HEK293 (cell line): ENCODE data around the gene LARP1.
A peak's percentile ranks its signal among the peaks of the same experiment; 100 is the strongest.

Experiments used
- BCL11A ChIP-seq: fragments of 450-650 bp; formaldehyde crosslinking; IDR thresholded peaks from 2 replicates; pipeline ENCODE4 v1.5.1; 2016; ENCODE audit warnings: low read depth, missing biosample characterization, missing genetic modification characterization
- FEZF1 ChIP-seq: fragments of 450-650 bp; formaldehyde crosslinking; IDR thresholded peaks from 2 replicates; pipeline ENCODE4 v1.5.1; 2016; ENCODE audit warnings: missing biosample characterization, missing genetic modification characterization
- GLI2 ChIP-seq: fragments of 450-650 bp; formaldehyde crosslinking; IDR thresholded peaks from 2 replicates; pipeline ENCODE4; 2017; ENCODE audit warnings: missing biosample characterization, missing genetic modification characterization, low read depth, borderline replicate concordance
- GLI4 ChIP-seq: fragments of 450-650 bp; formaldehyde crosslinking; IDR thresholded peaks from 2 replicates; pipeline ENCODE4 v1.5.1; 2016; ENCODE audit warnings: missing biosample characterization, missing genetic modification characterization
- GLIS2 ChIP-seq: fragments of 450-650 bp; formaldehyde crosslinking; IDR thresholded peaks from 2 replicates; pipeline ENCODE4 v1.5.1; 2016; ENCODE audit warnings: missing biosample characterization, missing genetic modification characterization
- KLF10 ChIP-seq: fragments of 450-650 bp; IDR thresholded peaks from 2 replicates; pipeline ENCODE4 v1.5.1; 2018; ENCODE audit warnings: missing biosample characterization, mild to moderate bottlenecking, missing genetic modification characterization
- OSR2 ChIP-seq: fragments of 450-650 bp; formaldehyde crosslinking; IDR thresholded peaks from 2 replicates; pipeline ENCODE4 v1.5.1; 2016; ENCODE audit warnings: missing biosample characterization, missing genetic modification characterization
- YY2 ChIP-seq: fragments of 450-650 bp; formaldehyde crosslinking; IDR thresholded peaks from 2 replicates; pipeline ENCODE4 v1.5.1; 2016; ENCODE audit warnings: missing biosample characterization, missing genetic modification characterization
- ZBTB21 ChIP-seq: fragments of 450-650 bp; formaldehyde crosslinking; IDR thresholded peaks from 2 replicates; pipeline ENCODE4 v1.5.1; 2017; ENCODE audit warnings: missing biosample characterization, missing genetic modification characterization
- ZBTB8A ChIP-seq: fragments of 450-650 bp; formaldehyde crosslinking; IDR thresholded peaks from 2 replicates; pipeline ENCODE4 v1.5.1; 2016; ENCODE audit warnings: missing biosample characterization, missing genetic modification characterization
- ZFP41 ChIP-seq: fragments of 450-650 bp; formaldehyde crosslinking; IDR thresholded peaks from 2 replicates; pipeline ENCODE4 v1.5.1; 2016; ENCODE audit warnings: missing biosample characterization, missing genetic modification characterization, borderline replicate concordance
- ZFP69B ChIP-seq: fragments of 450-650 bp; formaldehyde crosslinking; IDR thresholded peaks from 2 replicates; pipeline ENCODE4 v1.5.1; 2016; ENCODE audit warnings: missing biosample characterization, missing genetic modification characterization
- ZIC2 ChIP-seq: fragments of 450-650 bp; formaldehyde crosslinking; IDR thresholded peaks from 2 replicates; pipeline ENCODE4 v1.5.1; 2016; ENCODE audit warnings: missing biosample characterization, missing genetic modification characterization
- ZNF112 ChIP-seq: fragments of 450-650 bp; formaldehyde crosslinking; IDR thresholded peaks from 2 replicates; pipeline ENCODE4 v1.5.0; 2017; ENCODE audit warnings: missing biosample characterization, missing genetic modification characterization
- ZNF174 ChIP-seq: fragments of 450-650 bp; formaldehyde crosslinking; IDR thresholded peaks from 2 replicates; pipeline ENCODE4 v1.5.0; 2017; ENCODE audit warnings: missing biosample characterization, mild to moderate bottlenecking, missing genetic modification characterization
- ZNF2 ChIP-seq: fragments of 450-650 bp; formaldehyde crosslinking; IDR thresholded peaks from 2 replicates; pipeline ENCODE4 v1.5.1; 2016; ENCODE audit warnings: missing biosample characterization, missing genetic modification characterization
- ZNF223 ChIP-seq: fragments of 450-650 bp; formaldehyde crosslinking; IDR thresholded peaks from 2 replicates; pipeline ENCODE4 v1.5.1; 2016; ENCODE audit warnings: missing biosample characterization, missing genetic modification characterization
- ZNF274 ChIP-seq, 2 experiments: fragments of 200-500 bp in 1 of 2; fragments of 450-650 bp in 1 of 2; sonication (Bioruptor generic) in 1 of 2; formaldehyde crosslinking in 1 of 2; IDR thresholded peaks; 2 replicates each; pipeline versions ENCODE4 v1.5.1 to v1.6.1; 2014 to 2016; ENCODE audit warnings: borderline replicate concordance in 1 of 2, inconsistent platforms in 1 of 2, low read length in 1 of 2, missing biosample characterization in 1 of 2, missing genetic modification characterization in 1 of 2
- ZNF292 ChIP-seq: fragments of 450-650 bp; formaldehyde crosslinking; IDR thresholded peaks from 2 replicates; pipeline ENCODE4 v1.5.1; 2016; ENCODE audit warnings: low read depth, missing biosample characterization, missing genetic modification characterization, borderline replicate concordance
- ZNF335 ChIP-seq: fragments of 450-650 bp; formaldehyde crosslinking; conservative IDR thresholded peaks from 2 replicates; pipeline ENCODE4 v1.5.1; 2016; ENCODE audit warnings: missing biosample characterization, missing genetic modification characterization
- ZNF366 ChIP-seq: fragments of 450-650 bp; formaldehyde crosslinking; conservative IDR thresholded peaks from 2 replicates; pipeline ENCODE4 v1.5.1; 2016; ENCODE audit warnings: missing biosample characterization, missing genetic modification characterization
- ZNF37A ChIP-seq: fragments of 450-650 bp; IDR thresholded peaks from 2 replicates; pipeline ENCODE4 v1.5.1; 2018; ENCODE audit warnings: missing biosample characterization, missing genetic modification characterization
- ZNF391 ChIP-seq: fragments of 450-650 bp; formaldehyde crosslinking; IDR thresholded peaks from 2 replicates; pipeline ENCODE4 v1.5.1; 2016; ENCODE audit warnings: low read depth, missing biosample characterization, missing genetic modification characterization, borderline replicate concordance
- ZNF404 ChIP-seq: fragments of 450-650 bp; formaldehyde crosslinking; IDR thresholded peaks from 2 replicates; pipeline ENCODE4 v1.5.1; 2017; ENCODE audit warnings: missing biosample characterization, missing genetic modification characterization
- ZNF544 ChIP-seq: fragments of 450-650 bp; formaldehyde crosslinking; IDR thresholded peaks from 2 replicates; pipeline ENCODE4 v1.5.0; 2017; ENCODE audit warnings: missing biosample characterization, missing genetic modification characterization
- ZNF561 ChIP-seq: fragments of 450-650 bp; IDR thresholded peaks from 2 replicates; pipeline ENCODE4 v1.5.1; 2018; ENCODE audit warnings: missing biosample characterization, missing genetic modification characterization, borderline replicate concordance
- ZNF596 ChIP-seq: fragments of 450-650 bp; IDR thresholded peaks from 2 replicates; pipeline ENCODE4 v1.5.0; 2018; ENCODE audit warnings: missing biosample characterization, mild to moderate bottlenecking, missing genetic modification characterization, moderate library complexity
- ZNF621 ChIP-seq: fragments of 450-650 bp; formaldehyde crosslinking; IDR thresholded peaks from 2 replicates; pipeline ENCODE4 v1.5.1; 2017; ENCODE audit warnings: missing biosample characterization, missing genetic modification characterization
- ZNF623 ChIP-seq: fragments of 450-650 bp; formaldehyde crosslinking; IDR thresholded peaks from 2 replicates; pipeline ENCODE4 v1.5.1; 2016; ENCODE audit warnings: missing biosample characterization, missing genetic modification characterization
- ZNF660 ChIP-seq: fragments of 450-650 bp; IDR thresholded peaks from 2 replicates; pipeline ENCODE4 v1.5.1; 2018; ENCODE audit warnings: missing biosample characterization, mild to moderate bottlenecking, missing genetic modification characterization
- ZNF664 ChIP-seq: fragments of 450-650 bp; formaldehyde crosslinking; IDR thresholded peaks from 2 replicates; pipeline ENCODE4 v1.5.1; 2016; ENCODE audit warnings: missing biosample characterization, missing genetic modification characterization
- ZNF677 ChIP-seq: fragments of 450-650 bp; IDR thresholded peaks from 2 replicates; pipeline ENCODE4 v1.5.0; 2018; ENCODE audit warnings: missing biosample characterization, mild to moderate bottlenecking, missing genetic modification characterization, moderate library complexity
- ZNF776 ChIP-seq: fragments of 450-650 bp; formaldehyde crosslinking; IDR thresholded peaks from 2 replicates; pipeline ENCODE4 v1.5.0; 2017; ENCODE audit warnings: missing biosample characterization, missing genetic modification characterization, borderline replicate concordance
- ZNF792 ChIP-seq: fragments of 450-650 bp; formaldehyde crosslinking; IDR thresholded peaks from 2 replicates; pipeline ENCODE4 v1.5.1; 2016; ENCODE audit warnings: missing biosample characterization, missing genetic modification characterization
- ZNF830 ChIP-seq: fragments of 450-650 bp; IDR thresholded peaks from 2 replicates; pipeline ENCODE4 v1.5.0; 2018; ENCODE audit warnings: missing biosample characterization, missing genetic modification characterization, low read depth, mild to moderate bottlenecking, moderate library complexity
- TF ChIP-seq, protein P1 (sequence below): fragments of 450-650 bp; formaldehyde crosslinking; IDR thresholded peaks from 2 replicates; pipeline ENCODE4 v1.5.1; 2016; ENCODE audit warnings: missing biosample characterization, missing genetic modification characterization
- TF ChIP-seq, protein P2 (sequence below): fragments of 450-650 bp; formaldehyde crosslinking; IDR thresholded peaks from 2 replicates; pipeline ENCODE4 v1.5.1; 2016; ENCODE audit warnings: missing biosample characterization, missing genetic modification characterization, borderline replicate concordance
- TF ChIP-seq, protein P3 (sequence below): fragments of 450-650 bp; formaldehyde crosslinking; IDR thresholded peaks from 2 replicates; pipeline ENCODE4 v1.5.1; 2016; ENCODE audit warnings: missing biosample characterization, missing genetic modification characterization

LARP1 gene

DNA sequence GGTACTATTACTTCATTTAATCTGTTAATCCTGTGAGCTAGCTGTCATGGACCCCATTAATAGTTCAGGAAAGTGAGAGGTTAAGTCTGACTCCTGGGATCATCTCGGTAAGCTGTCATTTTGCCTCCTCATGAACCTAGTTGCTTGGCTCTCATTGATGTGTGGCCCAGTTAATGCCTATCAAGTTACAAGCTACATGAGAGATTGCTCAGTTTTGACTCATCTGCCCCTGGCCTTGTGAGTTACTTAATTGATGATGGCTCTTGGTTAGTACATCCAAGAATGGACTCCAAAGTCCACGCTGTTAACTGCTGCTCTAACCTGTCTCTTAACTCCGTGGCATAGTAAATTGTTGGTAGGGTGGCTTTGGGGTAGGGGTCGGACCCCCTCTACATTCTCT lies 23.9 kb downstream of the LARP1 start (continued):
- TF ChIP-seq ZNF391 (tag by site-specific recombination) (no peak), GLIS2 (tag by site-specific recombination) (no peak), YY2 (tag by site-specific recombination) (no peak), ZNF660 (tag by site-specific recombination) (0 out of 2 replicates have a peak, but pooled peaks have one; percentile 28), ZNF544 (no peak), ZNF621 (tag by site-specific recombination) (no peak), ZBTB8A (tag by site-specific recombination) (peak; percentile 64), ZNF274 (IDR thresholded peaks at IDR 0.05; ENCODE audit: low read length) (no peak), ZNF274 (tag by site-specific recombination; IDR thresholded peaks at IDR 0.05; ENCODE audit: borderline replicate concordance) (no peak), ZFP69B (tag by site-specific recombination) (peak; percentile 65; the same call in 1 of the 2 replicates), GLI4 (tag by site-specific recombination) (no peak), ZIC2 (no peak), ZBTB21 (no peak), ZNF174 (tag by site-specific recombination) (no peak), ZNF2 (tag by site-specific recombination) (0 out of 2 replicates have a peak, but pooled peaks have one; percentile 34), KLF10 (tag by site-specific recombination) (no peak), ZNF664 (peak; percentile 80), ZNF112 (tag by site-specific recombination) (no peak), OSR2 (tag by site-specific recombination) (0 out of 2 replicates have a peak, but pooled peaks have one; percentile 29), ZNF561 (tag by site-specific recombination) (no peak), ZFP41 (tag by site-specific recombination) (no peak), ZNF677 (tag by site-specific recombination) (no peak), ZNF596 (tag by site-specific recombination) (no peak), ZNF776 (no peak), ZNF830 (tag by site-specific recombination) (no peak), ZNF223 (tag by site-specific recombination) (no peak), ZNF792 (tag by site-specific recombination) (no peak), BCL11A (tag by site-specific recombination) (no peak), GLI2 (tag by site-specific recombination) (no peak), FEZF1 (peak; percentile 56), ZNF292 (tag by site-specific recombination) (no peak), ZNF37A (tag by site-specific recombination) (no peak), ZNF366 (tag by site-specific recombination) (0 out of 2 replicates have a peak, but pooled peaks have one; percentile 24), ZNF623 (tag by site-specific recombination) (no peak; the same call in 1 of the 2 replicates), ZNF404 (tag by site-specific recombination) (no peak), ZNF335 (no peak)
- TF ChIP-seq, protein P1, sequence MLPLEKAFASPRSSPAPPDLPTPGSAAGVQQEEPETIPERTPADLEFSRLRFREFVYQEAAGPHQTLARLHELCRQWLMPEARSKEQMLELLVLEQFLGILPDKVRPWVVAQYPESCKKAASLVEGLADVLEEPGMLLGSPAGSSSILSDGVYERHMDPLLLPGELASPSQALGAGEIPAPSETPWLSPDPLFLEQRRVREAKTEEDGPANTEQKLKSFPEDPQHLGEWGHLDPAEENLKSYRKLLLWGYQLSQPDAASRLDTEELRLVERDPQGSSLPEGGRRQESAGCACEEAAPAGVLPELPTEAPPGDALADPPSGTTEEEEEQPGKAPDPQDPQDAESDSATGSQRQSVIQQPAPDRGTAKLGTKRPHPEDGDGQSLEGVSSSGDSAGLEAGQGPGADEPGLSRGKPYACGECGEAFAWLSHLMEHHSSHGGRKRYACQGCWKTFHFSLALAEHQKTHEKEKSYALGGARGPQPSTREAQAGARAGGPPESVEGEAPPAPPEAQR (tag by site-specific recombination), result no peak
- TF ChIP-seq, protein P2, sequence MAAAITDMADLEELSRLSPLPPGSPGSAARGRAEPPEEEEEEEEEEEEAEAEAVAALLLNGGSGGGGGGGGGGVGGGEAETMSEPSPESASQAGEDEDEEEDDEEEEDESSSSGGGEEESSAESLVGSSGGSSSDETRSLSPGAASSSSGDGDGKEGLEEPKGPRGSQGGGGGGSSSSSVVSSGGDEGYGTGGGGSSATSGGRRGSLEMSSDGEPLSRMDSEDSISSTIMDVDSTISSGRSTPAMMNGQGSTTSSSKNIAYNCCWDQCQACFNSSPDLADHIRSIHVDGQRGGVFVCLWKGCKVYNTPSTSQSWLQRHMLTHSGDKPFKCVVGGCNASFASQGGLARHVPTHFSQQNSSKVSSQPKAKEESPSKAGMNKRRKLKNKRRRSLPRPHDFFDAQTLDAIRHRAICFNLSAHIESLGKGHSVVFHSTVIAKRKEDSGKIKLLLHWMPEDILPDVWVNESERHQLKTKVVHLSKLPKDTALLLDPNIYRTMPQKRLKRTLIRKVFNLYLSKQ (tag by site-specific recombination), result no peak
- TF ChIP-seq, protein P3, sequence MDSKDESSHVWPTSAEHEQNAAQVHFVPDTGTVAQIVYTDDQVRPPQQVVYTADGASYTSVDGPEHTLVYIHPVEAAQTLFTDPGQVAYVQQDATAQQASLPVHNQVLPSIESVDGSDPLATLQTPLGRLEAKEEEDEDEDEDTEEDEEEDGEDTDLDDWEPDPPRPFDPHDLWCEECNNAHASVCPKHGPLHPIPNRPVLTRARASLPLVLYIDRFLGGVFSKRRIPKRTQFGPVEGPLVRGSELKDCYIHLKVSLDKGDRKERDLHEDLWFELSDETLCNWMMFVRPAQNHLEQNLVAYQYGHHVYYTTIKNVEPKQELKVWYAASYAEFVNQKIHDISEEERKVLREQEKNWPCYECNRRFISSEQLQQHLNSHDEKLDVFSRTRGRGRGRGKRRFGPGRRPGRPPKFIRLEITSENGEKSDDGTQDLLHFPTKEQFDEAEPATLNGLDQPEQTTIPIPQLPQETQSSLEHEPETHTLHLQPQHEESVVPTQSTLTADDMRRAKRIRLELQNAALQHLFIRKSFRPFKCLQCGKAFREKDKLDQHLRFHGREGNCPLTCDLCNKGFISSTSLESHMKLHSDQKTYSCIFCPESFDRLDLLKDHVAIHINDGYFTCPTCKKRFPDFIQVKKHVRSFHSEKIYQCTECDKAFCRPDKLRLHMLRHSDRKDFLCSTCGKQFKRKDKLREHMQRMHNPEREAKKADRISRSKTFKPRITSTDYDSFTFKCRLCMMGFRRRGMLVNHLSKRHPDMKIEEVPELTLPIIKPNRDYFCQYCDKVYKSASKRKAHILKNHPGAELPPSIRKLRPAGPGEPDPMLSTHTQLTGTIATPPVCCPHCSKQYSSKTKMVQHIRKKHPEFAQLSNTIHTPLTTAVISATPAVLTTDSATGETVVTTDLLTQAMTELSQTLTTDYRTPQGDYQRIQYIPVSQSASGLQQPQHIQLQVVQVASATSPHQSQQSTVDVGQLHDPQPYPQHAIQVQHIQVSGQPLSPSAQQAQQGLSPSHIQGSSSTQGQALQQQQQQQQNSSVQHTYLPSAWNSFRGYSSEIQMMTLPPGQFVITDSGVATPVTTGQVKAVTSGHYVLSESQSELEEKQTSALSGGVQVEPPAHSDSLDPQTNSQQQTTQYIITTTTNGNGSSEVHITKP, result no peak
